Duodenal mucosa (tissue), 2 donors: Measurements from ENCODE around the gene GALNT18.

Source experiments
- H3K27ac ChIP-seq: one replicate; pipeline ENCODE4 v1.7.0; 2013; ENCODE audit warnings: low read depth, low read length
- H3K27me3 ChIP-seq, 2 donors: one replicate each; pipeline ENCODE4 v1.7.0; 2013; ENCODE audit warnings: low read length in 2 of 2, control low read depth in 1 of 2; ENCODE audit not compliant: insufficient read depth in 2 of 2, control insufficient read depth in 1 of 2
- H3K36me3 ChIP-seq, 2 donors: one replicate each; pipeline ENCODE4 v1.7.0; 2013; ENCODE audit warnings: low read length in 2 of 2, control low read depth in 1 of 2; ENCODE audit not compliant: insufficient read depth in 2 of 2, control insufficient read depth in 1 of 2
- H3K4me1 ChIP-seq, 2 donors: one replicate each; pipeline ENCODE4 v1.7.0; 2013; ENCODE audit warnings: low read length in 2 of 2, control low read depth in 1 of 2; ENCODE audit not compliant: insufficient read depth in 2 of 2, control insufficient read depth in 1 of 2
- H3K4me3 ChIP-seq, 2 donors: one replicate each; pipeline ENCODE4 v1.7.0; 2013; ENCODE audit warnings: low read length in 2 of 2, low read depth in 1 of 2
- H3K9ac ChIP-seq, 2 donors: one replicate each; pipeline ENCODE4 v1.7.0; 2013; ENCODE audit warnings: low read length in 2 of 2, low read depth in 1 of 2
- H3K9me3 ChIP-seq, 2 donors: one replicate each; pipeline ENCODE4 v1.7.0; 2013; ENCODE audit warnings: low read length in 2 of 2, control low read depth in 1 of 2; ENCODE audit not compliant: control insufficient read depth in 1 of 2

Gene GALNT18

GRCh38 chr11:11338304-11338703 lies 283.5 kb downstream of the GALNT18 start:
- Histone ChIP-seq H3K9me3 (no peaks in the 10 kb centered on the region), H3K4me3 (no peak overlapping the region), H3K27ac (no peak overlapping the region), H3K27me3 (no peaks in the 10 kb centered on the region), H3K9ac (no peak overlapping the region), H3K4me1 (no peaks in the 10 kb centered on the region), H3K36me3 (no peaks in the 10 kb centered on the region)

- H3K9ac ChIP-seq, result no peak overlapping the region
- no peaks in the 10 kb centered on the region for H3K9me3 ChIP-seq
- H3K4me3 ChIP-seq, result no peak overlapping the region
- no peaks in the 10 kb centered on the region for H3K36me3 ChIP-seq
- H3K4me1 ChIP-seq, result no peaks in the 10 kb centered on the region
- no peak overlapping the region for H3K27ac ChIP-seq
- H3K27me3 ChIP-seq, result no peaks in the 10 kb centered on the region
Observed at GRCh38 chr11:11336664-11337063, 285.1 kb downstream of the GALNT18 start.

GRCh38 chr11:11335043-11335442 lies 286.8 kb downstream of the GALNT18 start:
- no peak overlapping the region for H3K9ac ChIP-seq
- H3K4me3 ChIP-seq, result no peak overlapping the region
- no peaks in the 10 kb centered on the region for H3K4me1 ChIP-seq
- H3K27ac ChIP-seq, result no peak overlapping the region
- no peaks in the 10 kb centered on the region for H3K36me3 ChIP-seq
- peaks cover 0 to 3% of the 10 kb centered on the region in 2 donors for H3K27me3 ChIP-seq
- H3K9me3 ChIP-seq, result no peaks in the 10 kb centered on the region

GRCh38 chr11:11334607-11335006 lies 287.2 kb downstream of the GALNT18 start:
- H3K9ac ChIP-seq, result no peak overlapping the region
- H3K27me3 ChIP-seq, result peaks cover 0 to 3% of the 10 kb centered on the region in 2 donors
- H3K4me3 ChIP-seq, result no peak overlapping the region
- no peaks in the 10 kb centered on the region for H3K36me3 ChIP-seq
- no peaks in the 10 kb centered on the region for H3K4me1 ChIP-seq
- H3K27ac ChIP-seq, result no peak overlapping the region
- no peaks in the 10 kb centered on the region for H3K9me3 ChIP-seq

GRCh38 chr11:11332141-11332710 lies 289.6 kb downstream of the GALNT18 start:
- Histone ChIP-seq H3K9ac (no peak overlapping the region), H3K27me3 (peaks cover 0 to 3% of the 10 kb centered on the region in 2 donors), H3K27ac (no peak overlapping the region), H3K9me3 (no peaks in the 10 kb centered on the region), H3K4me3 (no peak overlapping the region), H3K4me1 (no peaks in the 10 kb centered on the region), H3K36me3 (no peaks in the 10 kb centered on the region)

GRCh38 chr11:11329062-11329806 lies 292.6 kb downstream of the GALNT18 start:
- H3K27ac ChIP-seq, result no peak overlapping the region
- no peaks in the 10 kb centered on the region for H3K9me3 ChIP-seq
- H3K36me3 ChIP-seq, result no peaks in the 10 kb centered on the region
- no peak overlapping the region for H3K9ac ChIP-seq
- peaks cover 0 to 3% of the 10 kb centered on the region in 2 donors for H3K27me3 ChIP-seq
- H3K4me3 ChIP-seq, result no peak overlapping the region
- H3K4me1 ChIP-seq, result no peaks in the 10 kb centered on the region

GRCh38 chr11:11324090-11324489 lies 297.7 kb downstream of the GALNT18 start:
- H3K27me3 ChIP-seq, result no peaks in the 10 kb centered on the region
- H3K4me3 ChIP-seq, result no peak overlapping the region
- no peaks in the 10 kb centered on the region for H3K36me3 ChIP-seq
- no peak overlapping the region for H3K9ac ChIP-seq
- no peaks in the 10 kb centered on the region for H3K4me1 ChIP-seq
- H3K27ac ChIP-seq, result no peak overlapping the region
- H3K9me3 ChIP-seq, result no peaks in the 10 kb centered on the region

- Histone ChIP-seq H3K9ac (no peak overlapping the region), H3K36me3 (no peaks in the 10 kb centered on the region), H3K4me1 (no peaks in the 10 kb centered on the region), H3K27me3 (no peaks in the 10 kb centered on the region), H3K9me3 (no peaks in the 10 kb centered on the region), H3K27ac (no peak overlapping the region), H3K4me3 (no peak overlapping the region)
Observed at GRCh38 chr11:11322101-11322500, 299.7 kb downstream of the GALNT18 start.

- H3K4me1 ChIP-seq, result no peaks in the 10 kb centered on the region
Observed at GRCh38 chr11:11320825-11321224, 301.0 kb downstream of the GALNT18 start.

GRCh38 chr11:11318961-11319360 lies 302.8 kb downstream of the GALNT18 start:
- Histone ChIP-seq H3K36me3 (no peaks in the 10 kb centered on the region), H3K9me3 (no peaks in the 10 kb centered on the region), H3K9ac (no peak overlapping the region), H3K27me3 (no peaks in the 10 kb centered on the region), H3K4me3 (no peak overlapping the region), H3K27ac (no peak overlapping the region), H3K4me1 (no peaks in the 10 kb centered on the region)

More at GRCh38 chr11:11320825-11321224, 301.0 kb downstream of the GALNT18 start:
- Histone ChIP-seq H3K4me3 (no peak overlapping the region), H3K9ac (no peak overlapping the region), H3K27ac (no peak overlapping the region), H3K36me3 (no peaks in the 10 kb centered on the region), H3K27me3 (no peaks in the 10 kb centered on the region), H3K9me3 (no peaks in the 10 kb centered on the region)
